NT2/D1 (cell line): ENCODE results near the gene HOXA9.

ENCODE experiments used
- SUZ12 ChIP-seq: IDR thresholded peaks from 2 replicates; pipeline ENCODE4 v1.6.1; 2011; ENCODE audit not compliant: insufficient read length, insufficient read depth; ENCODE audit errors: extremely low read depth
- ZNF274 ChIP-seq: IDR thresholded peaks from 2 replicates; pipeline ENCODE4 v1.6.1; 2011; ENCODE audit warnings: mild to moderate bottlenecking, low read depth, low read length

GRCh38 chr7:27164367-27165088 is 809 bp downstream of the HOXA9 start:
- TF ChIP-seq SUZ12 = peak; percentile 61
- TF ChIP-seq ZNF274 = no peak
